Esophagus muscularis mucosa (tissue), 4 donors: ENCODE measurements around the gene XYLB. TPM values are rescaled to one million over a fixed set of nuclear protein-coding genes. Genes with fewer than 3 reads are reported as not detected.

Experiments
- DNase-seq: peaks from one replicate; pipeline ENCODE4 v3.0.0-alpha.2; 2017; ENCODE audit errors: extremely low spot score
- H3K27ac ChIP-seq, 4 donors: fragments of 200-600 bp; sonication (generic); replicated peaks in 1 of 4; 1 replicate in 3 of 4; 2 replicates in 1 of 4; pipeline ENCODE4 v1.5.1; 2016 to 2019; ENCODE audit warnings: mild to moderate bottlenecking in 1 of 4
- H3K27me3 ChIP-seq, 4 donors: fragments of 200-600 bp; sonication (generic); one replicate each; pipeline versions ENCODE4 v1.5.1 to v1.6.0; 2016 to 2019
- H3K36me3 ChIP-seq, 4 donors: fragments of 200-600 bp; sonication (generic); one replicate each; pipeline ENCODE4 v1.5.1; 2016 to 2019
- H3K4me1 ChIP-seq, 4 donors: fragments of 200-600 bp; sonication (generic); one replicate each; pipeline ENCODE4 v1.5.1; 2016 to 2019
- H3K4me3 ChIP-seq, 4 donors: fragments of 200-600 bp; sonication (generic); 1 replicate in 2 of 4; 2 replicates in 2 of 4; pipeline ENCODE4 v1.5.1; 2016 to 2019; ENCODE audit warnings: mild to moderate bottlenecking in 4 of 4, moderate library complexity in 1 of 4
- H3K9me3 ChIP-seq, 4 donors: fragments of 200-600 bp; sonication (generic); 1 replicate in 3 of 4; 2 replicates in 1 of 4; pipeline ENCODE4 v1.5.1; 2016 to 2019
- EP300 ChIP-seq: sonication (generic); formaldehyde crosslinking; IDR thresholded peaks from one replicate; pipeline ENCODE4 v1.6.1; 2017; ENCODE audit warnings: antibody characterized with exemption
- POLR2A ChIP-seq: fragments of 450-650 bp; IDR thresholded peaks from one replicate; pipeline ENCODE4 v1.6.1; 2017; ENCODE audit warnings: antibody characterized with exemption, moderate library complexity, mild to moderate bottlenecking, low read depth
- POLR2AphosphoS5 ChIP-seq, 2 donors: sonication (generic); formaldehyde crosslinking; IDR thresholded peaks; one replicate each; pipeline ENCODE4 v1.6.1; 2017; ENCODE audit warnings: antibody characterized with exemption in 2 of 2
- WGBS: methylation state at CpG from one replicate; pipeline ENCODE4 v1.1.5; 2018; 5-methylcytosine and 5-hydroxymethylcytosine counted together
- intact Hi-C: fragments of 100-400 bp; cut with DNase I; formaldehyde crosslinking; loops from one replicate; pipeline ENCODE4 v1.15.1; 2023
- total RNA-seq, 4 donors: library from RNA; depleted of rRNA; stranded (reverse); fragments of >200 nt; gene quantifications; one replicate each; pipeline versions ENCODE4 v1.1.0 to v1.2.1, GENCODE V29; 2016
- TF ChIP-seq, protein P1 (sequence below), 3 experiments: fragments of 200-600 bp in 2 of 3; fragments of 450-650 bp in 1 of 3; sonication (generic) in 2 of 3; IDR thresholded peaks; one replicate each; pipeline ENCODE4 v1.5.1; 2017 to 2019; ENCODE audit warnings: antibody characterized with exemption in 3 of 3, mild to moderate bottlenecking in 2 of 3, moderate library complexity in 1 of 3

Gene XYLB
- total RNA-seq, 4 donors from 2014 or later, result 0.65 to 2.5 (median 1.2) TPM

DNA sequence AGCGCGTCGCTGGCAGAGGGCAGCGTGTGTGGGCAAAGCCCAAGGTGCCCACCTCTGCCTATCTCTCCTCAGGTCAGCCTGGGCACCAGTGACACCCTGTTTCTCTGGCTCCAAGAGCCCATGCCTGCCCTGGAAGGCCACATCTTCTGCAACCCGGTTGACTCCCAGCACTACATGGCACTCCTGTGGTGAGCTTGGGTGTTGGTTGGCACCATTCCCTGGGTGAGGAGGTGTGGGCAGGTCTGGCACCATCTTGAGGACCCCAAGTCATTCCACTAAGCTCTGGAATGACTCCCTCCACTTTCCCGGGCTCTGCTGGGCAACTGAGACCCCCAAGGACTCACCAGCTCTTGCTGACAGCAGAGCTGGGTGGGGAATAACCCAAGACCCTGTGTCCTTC lies 28.5 kb downstream of the XYLB start:
- Histone ChIP-seq H3K4me1 (no peaks in the 10 kb centered on the region), H3K36me3 (peaks cover 0 to 90% (median 34%) of the 10 kb centered on the region in 4 donors), H3K9me3 (no peaks in the 10 kb centered on the region), H3K27me3 (no peaks in the 10 kb centered on the region), H3K4me3 (no peak overlapping the region), H3K27ac (no peak overlapping the region)
- WGBS, result 100% methylated on average over 4 of the region's 6 CpGs
- no peak for TF ChIP-seq EP300
- no peak for TF ChIP-seq POLR2AphosphoS5 (IDR thresholded peaks at IDR 0.05)
- TF ChIP-seq POLR2A, result no peak
- TF ChIP-seq, protein P1, sequence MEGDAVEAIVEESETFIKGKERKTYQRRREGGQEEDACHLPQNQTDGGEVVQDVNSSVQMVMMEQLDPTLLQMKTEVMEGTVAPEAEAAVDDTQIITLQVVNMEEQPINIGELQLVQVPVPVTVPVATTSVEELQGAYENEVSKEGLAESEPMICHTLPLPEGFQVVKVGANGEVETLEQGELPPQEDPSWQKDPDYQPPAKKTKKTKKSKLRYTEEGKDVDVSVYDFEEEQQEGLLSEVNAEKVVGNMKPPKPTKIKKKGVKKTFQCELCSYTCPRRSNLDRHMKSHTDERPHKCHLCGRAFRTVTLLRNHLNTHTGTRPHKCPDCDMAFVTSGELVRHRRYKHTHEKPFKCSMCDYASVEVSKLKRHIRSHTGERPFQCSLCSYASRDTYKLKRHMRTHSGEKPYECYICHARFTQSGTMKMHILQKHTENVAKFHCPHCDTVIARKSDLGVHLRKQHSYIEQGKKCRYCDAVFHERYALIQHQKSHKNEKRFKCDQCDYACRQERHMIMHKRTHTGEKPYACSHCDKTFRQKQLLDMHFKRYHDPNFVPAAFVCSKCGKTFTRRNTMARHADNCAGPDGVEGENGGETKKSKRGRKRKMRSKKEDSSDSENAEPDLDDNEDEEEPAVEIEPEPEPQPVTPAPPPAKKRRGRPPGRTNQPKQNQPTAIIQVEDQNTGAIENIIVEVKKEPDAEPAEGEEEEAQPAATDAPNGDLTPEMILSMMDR (IDR thresholded peaks at IDR 0.05), result no peak
- intact Hi-C loops, result no loop called here
- no peak for DNase-seq

DNA sequence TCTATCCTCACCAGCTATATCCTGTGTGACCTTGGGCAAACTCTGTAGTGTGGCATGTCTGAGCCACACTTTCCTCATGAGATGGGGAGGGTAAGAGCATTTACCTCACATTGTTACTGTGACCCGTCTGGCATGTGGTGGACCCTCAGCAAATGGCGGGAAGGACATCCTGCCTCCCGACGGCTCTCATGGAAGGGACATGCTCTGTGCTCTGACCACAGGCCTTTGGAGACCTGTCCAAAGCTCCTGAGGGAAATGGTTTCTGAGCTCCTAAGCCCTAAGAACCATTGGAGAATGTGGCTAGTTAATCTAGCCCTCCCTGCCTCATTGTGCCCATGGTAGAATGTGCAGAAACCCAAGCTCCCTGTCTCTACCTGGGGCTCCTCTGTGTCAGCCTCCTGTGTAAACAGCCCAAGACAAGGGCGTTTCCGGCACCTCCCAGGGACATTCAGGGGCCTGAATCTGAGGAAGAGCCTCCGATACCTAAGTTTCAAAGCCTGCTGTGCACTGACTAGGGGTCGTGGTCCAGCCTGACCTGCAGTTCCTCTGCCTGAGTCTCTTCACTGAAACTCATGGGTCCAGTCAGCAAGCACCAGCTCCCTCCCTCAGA lies 29.0 kb downstream of the XYLB start:
- H3K27me3 ChIP-seq, result no peaks in the 10 kb centered on the region
- H3K4me3 ChIP-seq, result no peak overlapping the region
- 91% methylated on average over 7 of the region's 8 CpGs for WGBS
- no peaks in the 10 kb centered on the region for H3K9me3 ChIP-seq
- peaks cover 0 to 90% (median 34%) of the 10 kb centered on the region in 4 donors for H3K36me3 ChIP-seq
- no peak overlapping the region for H3K27ac ChIP-seq
- intact Hi-C loops, result no loop called here
- no peak for DNase-seq
- no peaks in the 10 kb centered on the region for H3K4me1 ChIP-seq
- TF ChIP-seq POLR2A, result no peak
- TF ChIP-seq POLR2AphosphoS5 (IDR thresholded peaks at IDR 0.05), result no peak
- TF ChIP-seq EP300, result no peak
- TF ChIP-seq, protein P1 (IDR thresholded peaks at IDR 0.05), result no peak

DNA sequence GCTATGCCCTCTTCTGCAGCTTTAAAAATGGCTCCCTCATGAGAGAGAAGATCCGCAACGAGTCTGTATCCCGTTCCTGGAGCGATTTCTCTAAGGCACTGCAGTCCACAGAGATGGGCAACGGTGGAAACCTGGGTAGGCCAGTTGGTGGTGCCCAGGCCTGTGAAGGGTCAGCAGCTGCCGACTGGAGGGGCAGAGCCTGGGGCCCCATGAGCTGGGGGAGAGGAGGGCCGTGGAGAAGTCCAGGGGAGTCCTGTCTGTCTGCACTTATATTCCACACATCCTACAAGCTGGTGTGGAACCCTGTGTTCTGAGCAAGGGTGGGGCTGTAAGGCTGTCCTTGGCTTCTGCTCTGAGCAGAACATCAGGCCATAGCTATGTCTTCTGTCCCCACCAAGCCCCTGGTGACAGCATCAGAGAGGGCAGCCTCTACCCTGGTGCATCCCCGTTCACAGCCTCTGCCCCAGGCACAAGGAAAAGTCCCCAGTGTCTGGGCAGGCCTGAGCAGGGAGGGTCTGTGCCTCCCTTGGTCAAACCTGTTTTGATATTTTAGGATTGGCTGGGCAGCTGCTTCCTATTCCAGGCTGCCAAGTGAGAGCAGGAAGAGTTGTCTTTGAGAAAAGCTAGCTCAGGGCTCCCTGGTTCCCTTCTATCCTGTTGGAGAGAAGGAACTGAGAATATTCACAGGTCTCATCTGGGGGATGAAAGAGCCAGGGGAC lies 29.7 kb downstream of the XYLB start:
- no peak for DNase-seq
- Histone ChIP-seq H3K36me3 (peaks cover 0 to 91% (median 34%) of the 10 kb centered on the region in 4 donors), H3K27ac (no peak overlapping the region), H3K27me3 (no peaks in the 10 kb centered on the region), H3K4me3 (no peak overlapping the region), H3K4me1 (no peaks in the 10 kb centered on the region), H3K9me3 (no peaks in the 10 kb centered on the region)
- intact Hi-C loops, result no loop called here
- 88% methylated on average over 8 of the region's 8 CpGs for WGBS
- TF ChIP-seq POLR2A, result no peak
- TF ChIP-seq, protein P1 (IDR thresholded peaks at IDR 0.05), result no peak
- no peak for TF ChIP-seq POLR2AphosphoS5 (IDR thresholded peaks at IDR 0.05)
- no peak for TF ChIP-seq EP300

DNA sequence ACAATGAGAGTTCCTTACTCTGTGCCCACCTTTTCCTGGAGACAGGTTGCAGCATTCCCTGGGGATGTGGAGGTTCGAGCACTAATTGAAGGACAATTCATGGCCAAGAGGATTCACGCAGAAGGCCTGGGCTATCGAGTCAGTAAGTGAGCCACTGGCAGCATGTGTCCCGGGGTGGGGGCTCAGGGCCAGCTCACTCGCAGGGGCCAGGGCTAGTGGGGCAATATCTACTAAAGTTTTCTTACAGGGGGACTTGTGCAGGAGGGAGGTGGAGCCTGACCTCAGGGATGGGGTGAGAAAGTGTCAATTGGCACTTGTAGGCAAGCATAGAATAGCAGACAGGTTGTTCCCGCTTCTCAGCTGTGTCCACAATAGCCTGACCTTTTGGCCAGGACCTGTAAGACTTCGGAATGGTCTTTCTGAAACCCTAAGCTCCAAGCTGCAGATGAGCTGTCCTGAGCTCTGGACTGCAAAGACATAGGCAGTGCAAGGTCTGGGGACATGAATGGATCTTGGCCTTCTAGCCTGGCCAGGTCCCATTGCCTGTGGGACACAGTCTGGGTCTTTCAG lies 32.7 kb downstream of the XYLB start:
- Histone ChIP-seq H3K27me3 (no peaks in the 10 kb centered on the region), H3K9me3 (no peaks in the 10 kb centered on the region), H3K36me3 (peaks cover 0 to 82% (median 27%) of the 10 kb centered on the region in 4 donors), H3K27ac (no peak overlapping the region), H3K4me1 (no peaks in the 10 kb centered on the region), H3K4me3 (no peak overlapping the region)
- WGBS, result 93% methylated on average over 6 of the region's 7 CpGs
- intact Hi-C loops, result no loop called here
- no peak for TF ChIP-seq EP300
- no peak for TF ChIP-seq POLR2AphosphoS5 (IDR thresholded peaks at IDR 0.05)
- TF ChIP-seq, protein P1 (IDR thresholded peaks at IDR 0.05), result no peak
- TF ChIP-seq POLR2A, result no peak
- DNase-seq, result no peak
